ENCODE results near the gene EDN2. TPM values are rescaled to one million over a fixed set of nuclear protein-coding genes. Genes with fewer than 3 reads are reported as not detected.

EDN2 gene
- total RNA-seq, 1 donor from 2014 or later: 0.80 TPM

DNA sequence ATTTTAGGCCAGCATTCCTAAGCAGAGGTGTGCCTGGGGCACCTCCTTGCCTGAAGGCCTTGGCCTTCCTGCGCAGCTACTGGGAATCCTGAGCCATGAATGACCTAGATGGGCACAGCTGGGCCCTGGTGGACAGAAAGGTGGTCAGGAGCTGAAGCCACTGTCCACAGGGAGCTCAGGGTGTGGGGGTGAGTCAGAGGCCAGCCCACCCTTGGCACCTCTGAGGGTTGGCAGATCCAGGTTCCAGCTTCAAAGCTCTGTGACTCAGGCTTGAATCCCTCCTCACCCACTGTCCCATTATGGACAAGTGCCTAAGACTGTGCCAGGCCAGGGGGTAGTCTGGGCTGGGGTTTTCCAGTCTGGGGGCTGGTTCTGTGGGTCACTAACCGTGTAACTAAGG is 6.4 kb upstream of the EDN2 start:
- H3K36me3 Mint-ChIP-seq (ENCODE audit: low read depth): no peaks in the 10 kb centered on the region
- H3K9me3 Mint-ChIP-seq (ENCODE audit: low read depth): no peaks in the 10 kb centered on the region
- H3K27ac Mint-ChIP-seq (ENCODE audit: unreplicated experiment): no peak overlapping the region
- no peaks in the 10 kb centered on the region for H3K27me3 Mint-ChIP-seq (ENCODE audit: low read depth)
- H3K4me1 Mint-ChIP-seq (ENCODE audit: low read depth): peaks cover 61% of the 10 kb centered on the region
- no peak for DNase-seq (ENCODE audit: low spot score)
- H3K4me3 Mint-ChIP-seq (ENCODE audit: unreplicated experiment): no peak overlapping the region
- TF ChIP-seq CTCF (IDR thresholded peaks at IDR 0.05): no peak

- no peaks in the 10 kb centered on the region for H3K9me3 Mint-ChIP-seq (ENCODE audit: low read depth)
- peaks cover 59% of the 10 kb centered on the region for H3K4me1 Mint-ChIP-seq (ENCODE audit: low read depth)
- no peak overlapping the region for H3K27ac Mint-ChIP-seq (ENCODE audit: unreplicated experiment)
- DNase-seq (ENCODE audit: low spot score): no peak
- no peak overlapping the region for H3K4me3 Mint-ChIP-seq (ENCODE audit: unreplicated experiment)
- no peaks in the 10 kb centered on the region for H3K27me3 Mint-ChIP-seq (ENCODE audit: low read depth)
- no peak for TF ChIP-seq CTCF (IDR thresholded peaks at IDR 0.05)
- H3K36me3 Mint-ChIP-seq (ENCODE audit: low read depth): no peaks in the 10 kb centered on the region
These were observed 5.1 kb upstream of the EDN2 start for GRCh38 chr1:41489561-41489960.

DNA sequence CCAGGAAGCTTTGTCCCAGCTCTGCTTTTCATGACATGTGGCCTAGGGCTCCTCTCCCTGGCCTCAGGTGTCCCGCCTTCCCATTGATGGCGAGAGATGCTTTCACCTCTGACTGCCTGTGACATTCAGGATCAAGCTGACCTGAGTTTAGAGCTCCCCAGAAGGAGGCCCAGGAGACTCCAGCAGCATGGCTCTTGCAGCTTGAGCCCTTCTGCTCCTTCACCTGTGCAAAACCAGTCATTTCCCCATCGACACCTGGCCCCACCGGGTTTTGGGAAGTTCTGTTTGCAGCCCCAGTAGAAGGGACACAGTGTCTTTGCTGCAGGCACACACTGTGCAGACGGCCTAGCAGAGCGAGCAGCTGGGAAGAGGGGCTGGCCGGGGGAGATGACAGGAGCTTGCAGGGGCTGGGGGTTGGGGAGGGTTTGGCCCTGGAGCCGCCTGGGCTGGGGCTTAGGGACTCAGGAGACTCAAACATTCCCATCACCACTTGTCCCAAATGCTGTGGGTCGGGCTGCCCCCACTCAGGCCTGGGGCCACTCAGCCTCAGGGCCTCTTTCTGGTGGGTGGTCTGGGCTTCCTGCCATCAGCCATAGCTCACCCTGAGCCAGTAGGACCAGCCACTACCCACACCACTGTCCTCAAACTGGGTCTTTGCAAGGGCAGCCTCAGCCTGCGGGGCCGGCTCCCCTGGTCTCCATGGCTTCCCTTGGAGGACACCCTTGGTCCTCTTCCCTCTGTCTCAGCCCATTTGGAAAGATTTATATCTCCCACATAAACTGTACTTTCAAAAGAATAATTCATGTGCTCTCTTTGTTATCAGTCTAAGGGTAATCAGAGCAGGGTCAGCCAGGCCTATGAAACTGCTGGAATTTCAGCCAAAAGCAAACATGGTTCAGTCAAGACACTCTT is 3.8 kb upstream of the EDN2 start:
- Mint-ChIP-seq H3K36me3 (ENCODE audit: low read depth) (no peaks in the 10 kb centered on the region), H3K9me3 (ENCODE audit: low read depth) (no peaks in the 10 kb centered on the region), H3K4me1 (ENCODE audit: low read depth) (peaks cover 68% of the 10 kb centered on the region), H3K27ac (ENCODE audit: unreplicated experiment) (no peak overlapping the region), H3K4me3 (ENCODE audit: unreplicated experiment) (no peak overlapping the region), H3K27me3 (ENCODE audit: low read depth) (no peaks in the 10 kb centered on the region)
- no peak for DNase-seq (ENCODE audit: low spot score)
- no peak for TF ChIP-seq CTCF (IDR thresholded peaks at IDR 0.05)

DNA sequence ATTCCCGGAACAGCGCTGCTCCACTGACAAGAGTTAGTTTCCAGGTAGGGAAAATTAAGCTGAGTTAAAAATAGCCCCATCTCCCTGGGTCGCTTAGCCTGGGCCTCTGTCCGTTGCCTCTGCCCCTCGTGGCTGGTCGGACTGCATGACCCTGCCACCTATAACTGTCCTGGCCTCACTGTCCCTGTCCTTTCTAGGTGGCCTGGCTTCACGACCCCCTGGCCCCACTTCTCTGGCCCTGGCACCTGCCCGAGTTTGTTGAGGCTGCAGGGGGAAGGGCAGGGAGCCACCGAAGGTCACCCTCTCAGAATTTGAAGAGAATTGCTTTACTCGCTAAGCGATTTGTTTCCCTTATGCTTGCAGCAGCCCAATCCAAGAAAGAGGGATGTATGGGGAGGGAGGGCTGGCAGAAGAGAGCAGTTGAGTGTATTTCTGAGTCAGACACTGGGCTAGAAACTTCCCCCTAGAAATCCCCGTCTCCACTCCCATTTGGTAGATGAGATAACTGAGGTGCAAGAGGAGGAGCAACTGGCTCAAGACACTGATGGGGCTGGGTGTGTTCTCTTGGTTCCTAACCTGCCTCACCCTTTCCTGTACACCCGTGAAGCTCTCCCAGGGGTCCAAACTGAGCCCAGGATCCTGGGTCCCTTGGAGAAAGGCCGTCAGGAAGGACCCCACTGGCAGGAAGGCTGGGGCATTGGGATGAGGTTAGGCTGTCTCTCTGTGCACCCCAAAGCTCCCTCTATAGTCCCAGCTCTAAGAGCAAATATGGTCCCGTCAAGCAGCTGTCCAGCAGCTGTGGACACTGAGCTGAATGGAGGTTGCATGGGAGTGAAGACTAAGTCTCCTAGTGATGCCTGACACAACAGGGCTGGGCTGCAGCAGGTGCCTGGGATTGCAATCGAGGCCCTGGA is 2.9 kb upstream of the EDN2 start:
- no peaks in the 10 kb centered on the region for H3K9me3 Mint-ChIP-seq (ENCODE audit: low read depth)
- H3K27me3 Mint-ChIP-seq (ENCODE audit: low read depth): no peaks in the 10 kb centered on the region
- no peaks in the 10 kb centered on the region for H3K36me3 Mint-ChIP-seq (ENCODE audit: low read depth)
- DNase-seq (ENCODE audit: low spot score): peak; percentile 53
- H3K27ac Mint-ChIP-seq (ENCODE audit: unreplicated experiment): peak overlapping the region; percentile 85
- peak overlapping the region; percentile 53 for H3K4me3 Mint-ChIP-seq (ENCODE audit: unreplicated experiment)
- H3K4me1 Mint-ChIP-seq (ENCODE audit: low read depth): peaks cover 68% of the 10 kb centered on the region
- TF ChIP-seq CTCF (IDR thresholded peaks at IDR 0.05): no peak

All from chondrocyte (in vitro differentiated cells).